ENCODE results near the gene FNDC3A.
"Not testable (repeated sequence)": the region's sequence is repeated elsewhere in the genome, so short reads cannot be mapped to it uniquely, and the experiment has no call there.

The FNDC3A gene

DNA sequence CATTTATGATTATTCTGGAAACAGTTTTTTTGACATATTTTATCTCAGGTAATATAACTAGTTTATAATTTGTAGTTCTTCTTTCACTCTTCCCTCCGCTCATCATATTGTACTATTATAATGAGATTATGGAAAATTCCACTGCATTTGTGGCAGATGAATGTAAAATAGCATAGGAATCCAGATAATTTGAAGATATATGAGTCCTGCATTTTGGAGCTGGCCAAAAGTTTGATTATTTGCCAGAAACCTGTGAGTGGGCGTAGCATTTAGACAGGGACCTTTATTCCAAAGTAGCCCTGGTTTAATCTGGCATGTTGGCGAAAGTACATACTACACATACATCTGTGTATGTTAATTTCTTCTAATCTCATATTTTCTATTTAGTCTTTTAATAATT is 65.2 kb downstream of the FNDC3A start:
- in situ Hi-C loops (cut with MboI; ENCODE audit: low sequenced_read_pairs): no loop called here

DNA sequence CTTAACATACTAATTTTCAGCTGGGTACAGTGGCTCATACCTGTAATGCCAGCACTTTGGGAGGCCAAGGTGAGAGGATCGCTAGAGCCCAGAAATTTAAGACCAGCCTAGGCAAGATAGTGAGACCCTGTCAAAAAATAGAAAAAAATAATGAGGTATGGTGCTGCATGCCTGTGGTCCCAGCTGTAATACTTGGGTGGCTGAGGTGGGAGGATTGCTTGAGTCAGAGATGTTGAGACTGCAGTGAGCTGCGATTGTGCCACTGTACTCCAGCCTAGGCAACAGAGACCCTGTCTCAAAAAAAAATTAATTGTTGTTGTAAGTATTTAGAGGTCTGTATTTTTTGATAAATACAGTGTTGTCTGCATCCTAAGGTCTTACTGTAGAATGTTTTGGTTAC is 66.8 kb downstream of the FNDC3A start:
- in situ Hi-C loops (cut with MboI; ENCODE audit: low sequenced_read_pairs): no loop called here

DNA sequence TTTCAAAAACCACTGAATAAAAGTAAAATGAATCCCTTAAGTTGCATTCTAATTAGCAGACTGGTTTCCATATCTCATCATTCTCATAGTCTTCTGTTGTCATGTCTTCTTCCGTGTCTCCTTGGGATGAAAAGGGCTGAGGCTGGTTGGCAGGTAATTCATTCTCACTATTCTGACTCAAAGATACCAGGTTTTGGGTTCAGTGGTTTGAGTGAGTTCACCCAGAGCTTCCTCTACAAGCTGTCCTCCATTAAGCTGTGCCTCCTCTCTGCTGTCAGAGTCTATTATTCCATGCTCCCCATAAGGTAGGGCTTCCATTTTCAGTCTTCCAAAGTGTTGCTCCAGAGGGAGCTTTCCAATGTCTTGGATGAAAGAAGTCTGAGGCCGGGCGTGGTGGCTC is 68.3 kb downstream of the FNDC3A start:
- in situ Hi-C loops (cut with MboI; ENCODE audit: low sequenced_read_pairs): no loop called here

DNA sequence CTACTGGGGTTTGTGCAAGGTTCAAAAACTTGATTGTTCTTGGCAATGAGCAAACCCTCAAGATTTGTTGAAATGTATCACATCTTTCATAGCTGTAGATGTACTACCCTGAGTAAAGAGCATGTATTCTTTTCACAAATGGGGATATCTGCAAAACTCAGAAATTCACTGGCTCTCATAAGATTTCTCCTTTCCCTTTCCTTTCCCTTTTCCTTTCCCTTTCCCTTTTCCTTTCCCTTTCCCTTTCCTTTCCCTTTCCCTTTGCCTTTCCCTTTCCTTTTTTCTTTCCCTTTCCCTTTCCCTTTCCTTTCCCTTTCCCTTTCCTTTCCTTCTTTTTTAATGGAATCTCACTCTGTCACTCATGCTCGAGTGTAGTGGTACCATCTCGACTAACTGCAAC is 69.1 kb downstream of the FNDC3A start:
- in situ Hi-C loops (cut with MboI; ENCODE audit: low sequenced_read_pairs): no loop called here

DNA sequence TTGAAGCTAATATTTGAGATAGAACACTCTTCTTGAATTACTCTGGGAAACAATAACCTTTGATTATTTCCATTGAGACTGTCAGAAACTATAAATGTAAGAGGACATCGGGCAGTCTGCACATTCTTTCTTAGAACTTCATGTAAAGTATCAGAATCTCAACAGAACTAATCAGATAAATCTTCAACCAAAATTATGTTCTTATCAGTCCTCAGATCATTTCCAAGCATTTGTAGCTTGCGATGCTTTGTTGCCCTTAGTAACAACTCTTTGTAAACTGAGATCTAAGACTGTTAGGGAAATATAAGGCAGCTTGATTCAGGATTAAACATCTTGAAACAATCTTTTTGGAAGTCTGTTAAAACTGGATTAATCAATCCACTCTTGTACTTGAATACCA is 70.3 kb downstream of the FNDC3A start:
- in situ Hi-C loops (cut with MboI; ENCODE audit: low sequenced_read_pairs): no loop called here

DNA sequence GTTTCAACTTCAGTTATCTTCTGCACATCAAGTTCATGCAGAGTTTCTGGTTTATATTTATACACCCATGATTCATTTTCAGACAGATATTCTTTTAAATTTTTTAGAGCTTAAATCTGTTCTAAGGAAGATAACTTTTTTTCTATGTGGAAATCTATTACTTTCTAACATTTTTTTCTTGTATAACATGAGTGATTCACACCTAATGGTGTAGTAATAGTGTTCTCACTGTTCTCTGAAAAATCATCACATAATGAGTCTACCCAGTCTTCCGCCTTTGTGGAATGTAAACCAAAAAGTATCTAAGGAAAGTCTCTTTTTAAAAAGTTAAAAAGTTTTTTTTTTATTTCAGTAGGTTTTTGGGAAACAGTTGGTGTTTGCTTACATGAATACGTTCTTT is 70.8 kb downstream of the FNDC3A start:
- in situ Hi-C loops (cut with MboI; ENCODE audit: low sequenced_read_pairs): no loop called here

DNA sequence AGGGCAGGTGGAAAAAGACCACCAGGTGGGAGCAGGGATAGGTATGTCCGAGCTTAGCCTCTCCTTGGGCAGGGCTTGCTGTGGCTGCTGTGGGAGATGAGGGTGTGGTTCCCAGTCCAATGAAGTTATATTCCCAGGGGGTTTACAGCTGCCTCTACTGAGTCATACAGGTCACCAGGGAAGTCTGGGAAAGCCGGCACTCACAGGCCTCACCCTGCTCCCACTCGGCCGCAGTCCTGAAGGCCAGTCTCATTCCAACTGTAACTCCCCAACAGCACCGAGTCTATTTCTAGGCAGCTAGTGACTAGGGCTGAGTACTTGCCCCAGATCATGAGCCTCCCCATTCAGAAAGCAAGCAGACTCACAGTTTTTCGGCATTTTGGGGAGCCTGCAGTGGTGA is 77.1 kb downstream of the FNDC3A start:
- in situ Hi-C loops (cut with MboI; ENCODE audit: low sequenced_read_pairs): no loop called here

DNA sequence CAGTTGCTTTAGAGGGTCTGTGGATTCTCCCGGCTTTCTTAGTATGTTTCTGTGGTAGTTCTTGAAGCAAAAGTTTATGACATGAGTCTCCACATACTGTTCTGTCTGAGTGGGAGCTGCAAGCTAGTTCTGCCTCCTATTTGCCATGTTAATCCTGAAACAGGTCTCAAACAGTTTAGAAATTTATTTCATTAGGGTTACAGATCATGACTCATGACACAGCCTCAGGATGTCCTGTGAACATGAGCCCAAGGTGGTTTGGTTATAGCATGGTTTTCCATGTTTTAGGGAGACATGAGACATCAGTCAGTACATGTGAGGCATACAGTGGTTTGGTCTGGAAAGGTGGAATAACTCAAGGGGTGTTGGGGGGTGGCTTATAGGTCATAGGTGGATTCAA is 77.5 kb downstream of the FNDC3A start:
- in situ Hi-C loops (cut with MboI; ENCODE audit: low sequenced_read_pairs): no loop called here

DNA sequence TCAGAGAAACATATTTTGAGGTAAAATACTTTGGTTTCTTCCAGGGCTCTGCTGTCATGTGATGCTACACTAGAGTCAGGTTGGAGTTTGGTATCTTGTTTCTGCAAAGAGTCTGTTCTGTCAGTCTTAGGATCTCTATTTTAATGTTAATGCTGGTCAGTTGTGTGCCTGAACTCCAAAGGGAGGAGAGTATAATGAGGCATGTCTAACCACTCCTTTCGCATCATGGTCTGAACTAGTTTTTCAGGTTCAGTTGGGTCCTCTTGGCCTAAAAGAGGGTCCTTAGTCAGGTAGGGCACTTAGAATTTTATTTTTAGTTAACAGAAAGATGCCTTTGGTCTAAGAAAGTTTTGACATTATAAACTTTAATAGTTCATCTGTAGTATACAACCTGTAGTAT is 78.2 kb downstream of the FNDC3A start:
- in situ Hi-C loops (cut with MboI; ENCODE audit: low sequenced_read_pairs): no loop called here

DNA sequence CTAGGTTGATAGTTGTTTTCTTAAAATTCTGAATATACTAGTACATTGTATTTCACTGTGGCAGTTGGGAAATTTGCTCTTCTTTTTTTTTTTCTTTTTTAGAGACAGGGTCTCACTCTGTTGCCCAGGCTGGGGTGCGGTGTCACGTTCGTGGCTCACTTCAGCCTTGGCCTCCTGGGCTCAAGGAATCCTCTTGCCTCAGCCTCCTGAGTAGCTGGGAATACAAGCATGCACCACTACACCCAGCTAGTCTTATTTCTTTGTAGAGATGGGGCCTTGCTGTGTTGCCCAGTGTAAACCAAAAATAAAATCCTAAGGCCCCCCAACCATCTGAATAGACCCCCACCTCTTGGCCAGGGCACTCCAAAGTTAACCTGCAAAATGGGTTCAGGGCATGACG is 79.3 kb downstream of the FNDC3A start:
- in situ Hi-C loops (cut with MboI; ENCODE audit: low sequenced_read_pairs): no loop called here

DNA sequence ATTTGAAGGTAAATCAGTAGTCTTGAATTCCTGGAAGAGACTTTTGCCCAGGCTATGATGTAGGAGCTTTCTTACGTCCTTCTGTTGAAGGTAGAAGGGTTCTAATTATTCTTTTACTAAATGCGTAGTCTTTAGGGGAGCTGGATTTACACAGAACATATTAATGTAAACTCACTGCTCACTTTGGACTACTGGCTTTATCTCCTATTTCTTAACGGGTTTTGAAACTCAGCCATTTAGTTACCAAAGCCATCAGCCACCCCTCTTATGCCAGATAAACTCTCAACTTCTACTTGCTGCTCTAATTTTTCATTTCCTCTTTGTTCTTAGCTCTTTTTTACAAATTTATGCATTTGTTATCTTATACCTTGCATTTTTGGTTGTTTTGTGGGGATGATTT is 81.5 kb downstream of the FNDC3A start:
- in situ Hi-C loops (cut with MboI; ENCODE audit: low sequenced_read_pairs): no loop called here

DNA sequence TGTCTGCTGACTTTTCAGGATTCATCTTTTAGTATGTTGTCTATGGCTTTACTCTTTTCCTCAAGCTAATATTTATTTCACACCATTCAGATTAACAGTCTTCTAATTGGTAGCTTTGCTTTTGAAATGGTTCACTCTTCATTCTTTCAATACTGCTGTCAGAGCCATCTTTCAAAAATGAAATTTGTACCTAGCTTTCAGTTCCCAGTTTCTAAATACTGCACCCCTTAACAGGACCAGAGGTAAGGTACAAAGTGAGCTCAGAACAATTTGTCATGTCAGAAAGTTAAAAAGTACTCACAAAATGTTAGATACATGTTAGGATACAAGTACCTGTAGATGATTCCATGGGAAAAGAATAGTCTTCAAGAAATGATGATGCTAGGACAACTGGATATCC is 83.0 kb downstream of the FNDC3A start:
- in situ Hi-C loops (cut with MboI; ENCODE audit: low sequenced_read_pairs): no loop called here

DNA sequence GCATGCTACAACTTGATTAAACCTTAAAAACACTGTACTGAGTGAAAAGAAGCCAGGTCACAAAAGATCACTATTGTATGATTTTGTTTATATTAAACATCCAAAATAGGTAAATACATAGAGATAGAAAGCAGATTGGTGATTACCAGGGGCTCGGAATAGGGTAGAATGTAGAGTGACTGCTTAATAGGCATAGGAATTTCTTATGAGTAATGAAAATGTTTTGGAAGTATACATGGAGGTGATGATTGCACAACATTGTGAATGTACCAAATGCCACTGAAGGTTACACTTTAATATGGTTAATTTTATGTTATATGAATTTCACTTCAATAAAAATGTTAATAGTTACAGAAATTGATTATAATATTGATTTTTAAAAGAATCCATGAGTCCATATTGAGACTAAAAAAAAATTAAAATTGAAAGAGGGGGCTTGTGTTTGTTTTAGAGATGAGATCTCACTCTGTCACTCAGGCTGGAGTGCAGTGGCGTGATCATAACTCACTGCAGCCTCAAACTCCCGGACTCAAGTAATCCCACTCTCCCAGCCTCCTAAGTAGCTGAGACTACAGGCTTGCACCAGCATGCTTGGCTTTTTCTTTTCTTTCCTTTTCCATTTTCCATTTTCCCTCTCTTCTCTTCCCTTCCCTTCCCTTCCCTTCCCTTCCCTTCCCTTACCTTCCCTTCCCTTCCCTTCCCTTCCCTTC is 85.1 kb downstream of the FNDC3A start:
- in situ Hi-C loops (cut with MboI; ENCODE audit: low sequenced_read_pairs): no loop called here

DNA sequence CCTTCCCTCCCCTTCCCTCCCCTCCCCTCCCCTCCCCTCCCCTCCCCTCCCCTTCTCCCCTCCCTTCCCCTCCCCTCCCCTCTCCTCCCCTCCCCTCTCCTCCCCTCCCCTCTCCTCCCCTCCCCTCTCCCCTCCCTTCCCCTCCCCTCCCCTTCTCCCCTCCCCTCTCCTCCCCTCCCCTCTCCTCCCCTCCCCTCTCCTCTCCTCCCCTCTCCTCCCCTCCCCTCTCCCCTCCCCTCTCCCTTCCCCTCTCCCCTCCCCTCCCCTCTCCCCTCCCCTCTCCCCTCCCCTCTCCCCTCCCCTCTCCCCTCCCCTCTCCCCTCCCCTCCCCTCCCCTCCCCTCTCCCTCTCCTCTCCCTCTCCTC is 85.7 kb downstream of the FNDC3A start:
- in situ Hi-C loops (cut with MboI; ENCODE audit: low sequenced_read_pairs): not testable (repeated sequence)

DNA sequence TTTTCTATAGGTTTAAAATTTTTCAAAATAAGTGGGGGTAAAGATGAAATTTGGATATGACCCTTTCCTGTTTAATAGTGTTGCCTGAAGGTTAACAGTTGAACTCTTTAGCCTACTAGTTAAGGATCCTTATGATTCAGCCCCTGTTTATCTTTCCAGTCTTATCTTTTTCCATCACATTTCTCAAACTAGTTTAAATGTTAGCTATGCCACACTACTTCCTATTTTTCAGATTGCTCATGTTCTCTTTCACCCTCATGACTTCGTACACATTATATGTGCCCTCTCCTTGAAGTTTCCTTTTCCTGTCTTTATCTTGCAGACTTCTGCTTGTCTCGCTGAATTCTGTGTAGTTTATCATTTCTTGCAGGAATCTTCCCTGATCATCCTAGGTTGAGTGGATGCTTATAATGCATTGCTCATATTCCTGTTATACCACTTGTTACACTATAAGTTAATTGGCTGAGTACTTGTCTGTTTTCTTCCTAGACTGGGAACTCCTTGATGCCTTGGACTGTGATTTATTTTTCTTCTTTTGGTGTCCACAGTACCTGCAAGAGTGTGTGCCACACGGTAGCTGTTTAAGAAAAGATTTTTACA is 86.7 kb downstream of the FNDC3A start:
- in situ Hi-C loops (cut with MboI; ENCODE audit: low sequenced_read_pairs): no loop called here

DNA sequence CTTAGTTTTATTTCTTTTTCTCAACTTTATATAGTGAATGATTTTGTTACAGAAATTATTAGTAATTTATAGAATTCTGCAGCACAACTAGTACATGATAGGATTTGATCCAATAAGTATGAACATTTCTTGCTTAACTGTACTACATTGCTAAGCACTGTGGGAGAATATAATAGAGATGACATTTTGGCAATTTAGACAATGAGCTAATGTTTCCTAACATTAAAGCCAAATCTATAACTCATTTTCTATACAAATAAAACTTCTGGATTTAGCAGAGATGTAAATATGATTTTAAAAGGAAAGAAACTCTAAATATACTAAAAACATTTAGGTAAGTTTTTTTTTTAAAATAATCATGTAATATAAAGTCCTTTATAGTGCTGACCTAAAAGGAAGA is 87.3 kb downstream of the FNDC3A start:
- in situ Hi-C loops (cut with MboI; ENCODE audit: low sequenced_read_pairs): no loop called here

DNA sequence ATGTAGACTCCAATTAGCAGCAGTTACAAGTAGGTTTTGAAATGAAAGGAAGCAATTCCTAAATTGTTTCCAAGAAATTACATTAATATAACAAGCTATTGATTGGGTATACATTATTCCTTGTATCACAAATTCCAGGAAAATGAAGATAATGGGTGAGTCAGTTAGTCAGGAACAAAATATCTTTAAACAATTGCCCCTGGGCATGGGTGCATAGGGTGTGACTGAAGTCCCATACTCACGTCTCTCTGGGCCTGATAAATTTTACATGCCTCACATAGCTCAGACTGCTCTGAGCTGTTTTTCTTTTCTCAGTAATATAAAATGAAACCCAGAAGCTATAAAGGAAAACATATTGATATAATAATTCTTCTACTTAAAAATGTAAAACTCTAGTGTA is 87.8 kb downstream of the FNDC3A start:
- in situ Hi-C loops (cut with MboI; ENCODE audit: low sequenced_read_pairs): no loop called here

DNA sequence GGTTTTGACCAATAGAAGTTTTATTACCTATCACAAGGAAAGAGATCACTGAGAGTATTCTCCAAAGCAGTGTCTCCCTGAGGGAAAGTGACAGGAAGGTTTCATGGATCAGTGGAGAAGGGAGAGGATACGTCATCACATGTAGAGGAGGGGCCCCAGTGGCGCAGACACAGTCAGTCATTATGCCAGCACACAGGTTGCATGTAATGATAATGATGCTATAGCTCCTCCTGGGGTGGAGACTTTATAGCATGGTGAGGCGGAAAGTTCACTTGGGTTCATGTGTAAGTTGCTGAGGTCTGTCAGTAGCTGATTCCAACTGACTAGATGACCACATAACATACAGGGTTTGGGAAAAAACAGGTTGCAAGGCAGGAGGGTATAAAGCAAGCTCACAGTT is 88.8 kb downstream of the FNDC3A start:
- in situ Hi-C loops (cut with MboI; ENCODE audit: low sequenced_read_pairs): no loop called here

DNA sequence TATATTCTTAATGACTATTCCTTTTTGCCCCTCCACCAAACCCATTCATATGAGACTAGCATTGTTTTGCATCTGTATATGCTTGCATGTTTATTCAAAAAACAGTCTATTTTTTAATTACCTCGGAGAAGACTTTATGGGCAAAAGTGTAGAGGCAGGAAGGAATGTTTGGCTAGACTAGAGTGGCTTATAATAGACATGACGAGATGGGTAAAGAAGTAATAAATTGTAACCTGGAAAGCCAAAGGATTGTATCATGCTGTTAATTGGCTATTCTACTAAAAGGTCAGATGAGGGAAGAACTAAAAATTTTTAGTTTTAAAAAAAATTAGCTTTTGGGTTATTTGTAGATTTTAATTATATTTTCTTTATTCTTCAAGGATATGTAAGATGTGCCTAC is 91.1 kb downstream of the FNDC3A start:
- in situ Hi-C loops (cut with MboI; ENCODE audit: low sequenced_read_pairs): no loop called here

DNA sequence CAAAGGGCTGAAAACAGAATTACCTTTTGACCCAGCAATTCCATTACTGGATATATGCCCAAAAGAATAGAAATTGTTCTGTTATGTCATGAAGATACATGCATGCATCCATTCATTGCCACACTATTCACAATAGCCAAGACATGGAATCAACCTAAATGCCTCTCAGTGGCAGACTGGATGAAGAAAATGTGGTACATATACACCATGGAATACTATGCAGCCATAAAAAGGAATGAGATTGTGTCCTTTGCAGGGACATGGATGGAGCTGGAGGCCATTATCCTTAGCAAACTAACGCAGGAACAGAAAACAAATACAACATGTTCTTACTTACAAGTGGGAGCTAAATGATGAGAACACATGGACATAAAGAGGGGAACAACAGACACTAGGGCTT is 92.8 kb downstream of the FNDC3A start:
- in situ Hi-C loops (cut with MboI; ENCODE audit: low sequenced_read_pairs): not testable (repeated sequence)

DNA sequence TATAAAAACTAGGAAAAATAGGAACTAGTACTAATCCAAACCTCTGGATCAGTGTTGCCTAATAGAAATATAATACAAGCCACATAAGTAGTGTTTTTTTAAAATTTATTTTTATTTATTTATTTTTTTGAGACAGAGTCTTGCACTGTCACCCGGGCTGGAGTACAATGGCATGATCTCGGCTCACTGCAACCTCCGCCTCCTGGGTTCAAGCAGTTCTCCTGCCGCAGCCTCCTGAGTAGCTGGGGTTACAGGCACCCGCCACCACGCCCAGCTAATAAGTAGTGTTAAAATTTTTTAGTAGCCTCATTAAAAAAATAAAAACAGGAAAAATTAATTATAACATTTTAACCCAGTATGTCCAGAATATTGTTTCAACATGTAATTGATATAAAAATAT is 94.3 kb downstream of the FNDC3A start:
- in situ Hi-C loops (cut with MboI; ENCODE audit: low sequenced_read_pairs): not testable (repeated sequence)

DNA sequence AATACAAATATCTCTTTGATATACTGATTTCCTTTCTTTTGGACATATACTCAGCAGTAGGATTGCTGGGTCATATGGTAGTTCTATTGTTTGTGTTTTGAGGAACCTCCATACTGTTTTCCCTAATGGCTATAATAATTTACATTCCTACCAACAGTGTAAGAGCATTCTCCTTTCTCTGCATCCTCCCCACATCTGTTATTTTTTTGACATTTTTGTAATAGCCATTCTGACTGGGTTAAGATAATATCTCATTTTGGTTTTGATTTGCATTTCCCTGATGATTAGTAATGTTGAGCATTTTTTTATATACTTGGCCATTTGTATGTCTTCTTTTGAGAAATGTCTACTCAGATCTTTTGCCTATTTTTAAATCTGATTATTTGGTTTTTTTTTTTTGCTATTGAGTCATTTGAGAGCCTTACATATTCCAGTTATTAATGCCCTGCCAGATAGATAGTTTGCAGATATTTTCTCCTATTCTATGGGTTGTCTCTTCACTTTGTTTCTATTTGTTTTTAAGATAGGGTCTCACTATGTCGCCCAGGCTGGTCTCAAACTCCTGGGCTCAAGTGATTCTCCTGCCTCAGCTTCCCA is 95.7 kb downstream of the FNDC3A start:
- in situ Hi-C loops (cut with MboI; ENCODE audit: low sequenced_read_pairs): no loop called here
